Hematopoietic multipotent progenitor cell treated with erythropoietin and hydrocortisone succinate and interleukin-3 and kit ligand, for 8 days (in vitro differentiated cells): ENCODE measurements around the gene SLC16A3.
"Not testable (repeated sequence)": the region's sequence is repeated elsewhere in the genome, so short reads cannot be mapped to it uniquely, and the experiment has no call there.

ENCODE experiments used
- DNase-seq: peaks from one replicate; pipeline ENCODE4 v3.0.0-alpha.2; 2015

SLC16A3 gene

DNA sequence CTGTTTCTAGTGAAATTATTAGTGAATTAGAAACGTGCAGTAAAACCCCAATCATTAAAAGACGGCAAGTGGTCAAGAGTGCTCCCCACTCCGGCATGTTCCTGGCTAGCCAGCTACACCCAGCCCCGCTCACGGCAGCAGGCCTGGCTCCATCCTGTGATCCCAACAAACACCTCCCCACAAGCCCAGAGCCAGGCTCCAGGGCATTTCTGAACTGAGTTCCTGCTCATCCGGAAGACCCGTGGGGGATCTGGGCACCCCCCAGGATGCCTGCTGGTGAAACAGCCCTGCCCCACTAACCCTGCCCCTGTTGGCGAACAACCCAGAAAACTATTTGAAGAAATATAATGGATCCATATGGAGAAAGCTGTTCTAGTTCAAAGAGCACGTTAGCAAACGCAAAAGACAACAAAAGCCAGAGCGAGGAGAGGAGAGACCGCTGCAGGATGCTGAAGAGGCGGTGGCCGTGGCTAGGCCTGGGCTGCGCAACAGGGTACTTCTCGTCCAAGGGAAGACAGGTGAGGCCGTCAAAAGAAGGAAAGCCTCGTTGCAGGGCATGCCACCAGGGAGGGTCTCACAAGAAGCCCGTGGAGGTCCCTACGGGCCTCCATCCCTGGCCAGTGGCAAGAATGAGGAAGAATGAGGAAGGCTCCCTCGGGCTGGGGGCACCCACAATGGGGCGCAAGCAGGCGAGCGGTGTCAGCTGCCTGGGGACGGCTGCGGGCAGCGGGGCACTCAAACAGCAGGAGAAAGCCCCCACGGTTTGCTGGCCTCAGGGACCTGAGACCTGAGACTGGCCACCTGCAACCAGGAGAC lies 19.2 kb downstream of the SLC16A3 start:
- no peak for DNase-seq

DNA sequence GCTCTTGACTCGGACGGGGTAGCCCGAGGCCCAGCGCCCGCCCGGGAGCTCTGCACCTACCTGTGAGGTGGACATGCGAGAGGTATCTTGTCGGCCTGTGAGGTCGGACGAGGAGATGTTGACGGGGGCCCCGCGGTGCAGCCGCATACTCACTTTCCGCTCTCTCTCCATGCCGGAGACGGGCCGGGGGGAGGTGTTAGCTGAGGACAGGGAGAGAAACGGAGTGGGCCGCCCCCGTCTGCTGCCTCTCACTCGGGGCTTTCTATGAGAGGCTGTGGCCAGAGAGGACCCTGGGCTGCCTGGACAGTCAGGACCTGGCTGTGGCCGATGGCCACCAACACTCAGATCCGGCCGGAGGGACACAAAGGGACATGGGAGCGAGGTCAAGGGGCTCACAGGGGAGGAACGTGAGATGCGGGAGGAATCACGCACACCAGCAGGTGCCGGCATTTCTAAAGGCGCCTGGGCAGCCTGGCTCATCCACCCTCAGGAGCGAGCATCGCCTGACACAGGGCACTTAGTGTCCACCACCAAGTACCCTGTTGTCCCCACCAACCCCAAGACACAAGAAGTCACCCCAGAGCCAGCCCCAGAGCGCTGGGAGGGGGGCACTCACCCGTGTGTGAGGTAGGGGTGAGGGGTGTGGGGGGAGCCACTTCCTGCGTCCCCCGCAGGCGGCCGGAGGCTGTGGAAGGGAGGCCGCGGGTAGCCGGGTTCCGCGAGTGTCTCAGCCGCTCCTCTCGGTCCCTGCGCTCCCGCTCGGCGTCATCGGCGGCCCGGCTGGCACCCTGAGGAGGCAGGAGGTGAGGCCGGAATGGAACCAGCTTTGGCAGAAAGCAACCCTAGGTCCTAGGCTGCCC lies 20.2 kb downstream of the SLC16A3 start:
- DNase-seq = no peak

DNA sequence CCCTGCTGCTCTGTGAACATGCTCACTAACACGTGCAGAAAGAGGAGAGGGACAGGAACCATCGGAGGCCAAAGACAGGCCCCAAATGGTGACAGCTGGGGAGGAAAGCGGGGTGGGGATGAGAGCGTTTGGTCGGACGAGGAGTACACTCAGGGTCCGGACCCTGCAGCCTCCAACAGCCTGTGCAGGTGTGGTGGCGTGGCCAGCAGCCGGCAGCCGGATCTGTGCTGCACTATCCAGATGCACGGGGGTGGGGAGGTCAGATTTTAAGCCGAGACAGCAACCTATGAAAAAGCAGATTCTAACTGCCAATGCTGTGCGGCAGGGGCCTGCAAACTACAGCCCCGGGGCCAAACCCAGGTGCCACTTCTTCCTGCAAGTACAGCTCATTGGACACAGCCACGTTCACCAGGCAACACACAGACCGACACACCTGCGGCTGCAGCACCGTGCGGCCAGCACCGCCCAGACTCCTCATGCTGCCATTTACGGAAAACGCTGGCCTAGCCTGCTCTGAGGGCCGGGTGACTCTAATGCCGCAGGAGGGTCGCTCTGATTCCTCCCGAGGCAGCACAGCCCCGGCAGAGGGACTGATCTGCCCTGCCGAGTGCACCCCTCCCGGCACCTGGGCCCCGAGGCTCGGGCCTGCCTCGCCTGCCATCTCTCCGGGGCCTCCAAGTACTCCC lies 21.2 kb downstream of the SLC16A3 start:
- no peak for DNase-seq

DNA sequence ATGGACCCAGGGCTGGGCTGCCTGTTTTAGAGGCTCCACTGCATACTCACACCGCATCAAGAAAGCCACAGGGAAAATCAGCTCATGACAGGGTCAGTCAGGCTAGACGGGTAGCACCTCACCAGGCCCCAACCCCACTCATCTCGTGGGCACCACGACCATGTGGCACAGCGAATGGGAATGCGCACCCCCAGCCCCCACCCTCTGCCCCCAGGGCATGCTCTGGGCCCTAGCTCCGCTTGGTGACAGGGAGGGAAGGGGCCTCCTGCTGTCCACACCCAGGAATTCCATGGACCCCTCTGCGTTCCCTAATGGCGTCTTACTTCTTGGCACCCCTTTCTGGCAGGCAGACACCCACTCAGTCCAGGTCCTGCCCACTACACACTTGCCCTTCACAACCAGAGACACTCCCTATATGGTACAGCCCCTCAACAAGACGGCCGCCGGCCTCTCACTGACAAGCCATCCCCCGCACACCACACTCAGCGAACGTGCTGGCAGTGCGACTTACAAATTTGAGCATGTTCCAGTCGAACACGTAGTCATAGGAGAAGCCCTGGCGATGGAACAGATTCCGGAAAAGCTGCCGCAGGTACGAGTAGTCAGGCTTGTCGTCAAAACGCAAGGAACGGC lies 22.1 kb downstream of the SLC16A3 start:
- no peak for DNase-seq

DNA sequence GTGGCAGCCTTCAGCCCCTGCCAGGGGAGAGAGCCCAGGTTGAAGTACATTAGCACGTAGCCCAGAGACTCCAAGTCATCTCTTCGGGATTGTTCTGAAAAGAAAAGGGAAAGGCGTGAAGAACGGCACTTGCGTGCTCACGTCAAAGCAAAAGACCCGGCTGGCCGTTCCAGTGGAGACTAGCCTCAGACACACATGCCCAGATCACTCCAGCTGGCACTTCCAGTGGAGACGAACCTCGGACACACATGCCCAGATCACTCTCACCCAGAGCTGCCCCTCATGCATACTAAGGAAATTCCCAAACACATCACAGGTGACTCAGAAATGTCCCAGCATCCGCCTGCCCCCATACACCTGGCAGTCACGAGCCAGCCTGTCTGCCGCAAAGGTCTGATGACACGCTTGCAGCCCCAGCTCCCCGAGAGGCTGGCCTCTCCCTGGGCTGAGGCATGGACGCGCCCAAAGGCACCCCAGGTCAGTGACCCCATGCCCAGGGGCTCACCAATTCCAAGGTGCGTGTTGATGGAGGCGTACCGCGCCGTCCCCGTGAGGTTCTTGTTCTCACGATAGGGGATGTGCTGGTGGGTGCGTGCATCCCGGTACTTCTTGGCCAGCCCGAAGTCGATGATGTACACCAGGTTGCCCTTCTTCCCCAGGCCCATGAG lies 23.8 kb downstream of the SLC16A3 start:
- DNase-seq = no peak

DNA sequence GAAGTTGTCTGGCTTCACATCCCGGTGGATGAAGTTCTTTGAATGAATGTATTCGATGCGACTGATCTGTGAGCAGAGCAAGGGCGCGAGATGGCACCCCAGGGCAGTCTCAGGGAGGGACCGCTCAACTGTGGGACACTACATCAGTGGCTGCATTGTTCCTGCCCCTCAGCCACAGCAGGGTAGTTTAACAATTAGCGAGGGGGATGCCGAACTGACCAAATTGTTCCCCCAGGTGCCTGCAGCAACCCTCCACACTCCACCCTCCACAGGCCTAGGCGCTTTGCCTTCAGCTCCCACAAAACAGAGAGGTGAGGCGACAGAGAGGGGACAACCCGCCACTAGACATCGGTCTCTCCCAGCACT lies 24.3 kb downstream of the SLC16A3 start:
- no peak for DNase-seq

DNA sequence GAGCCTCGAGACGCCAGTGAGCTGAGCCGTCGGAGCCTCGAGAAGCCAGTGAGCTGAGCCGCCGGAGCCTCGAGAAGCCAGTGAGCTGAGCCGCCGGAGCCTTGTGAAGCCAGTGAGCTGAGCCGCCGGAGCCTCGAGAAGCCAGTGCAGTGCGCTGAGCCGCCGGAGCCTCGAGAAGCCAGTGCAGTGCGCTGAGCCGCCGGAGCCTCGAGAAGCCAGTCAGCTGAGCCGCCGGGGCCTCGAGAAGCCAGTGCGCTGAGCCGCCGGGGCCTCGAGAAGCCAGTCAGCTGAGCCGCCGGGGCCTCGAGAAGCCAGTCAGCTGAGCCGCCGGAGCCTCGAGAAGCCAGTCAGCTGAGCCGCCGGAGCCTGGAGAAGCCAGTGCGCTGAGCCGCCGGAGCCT lies 25.3 kb downstream of the SLC16A3 start:
- not testable (repeated sequence) for DNase-seq

DNA sequence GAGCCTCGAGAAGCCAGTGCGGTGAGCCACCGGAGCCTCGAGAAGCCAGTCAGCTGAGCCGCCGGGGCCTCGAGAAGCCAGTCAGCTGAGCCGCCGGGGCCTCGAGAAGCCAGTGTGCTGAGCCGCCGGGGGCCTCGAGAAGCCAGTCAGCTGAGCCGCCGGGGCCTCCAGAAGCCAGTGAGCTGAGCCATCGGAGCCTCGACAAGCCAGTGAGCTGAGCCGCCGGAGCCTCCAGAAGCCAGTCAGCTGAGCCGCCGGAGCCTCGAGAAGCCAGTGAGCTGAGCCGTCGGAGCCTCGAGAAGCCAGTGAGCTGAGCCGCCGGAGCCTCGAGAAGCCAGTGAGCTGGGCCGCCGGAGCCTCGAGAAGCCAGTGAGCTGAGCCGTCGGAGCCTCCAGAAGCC lies 25.9 kb downstream of the SLC16A3 start:
- not testable (repeated sequence) for DNase-seq

DNA sequence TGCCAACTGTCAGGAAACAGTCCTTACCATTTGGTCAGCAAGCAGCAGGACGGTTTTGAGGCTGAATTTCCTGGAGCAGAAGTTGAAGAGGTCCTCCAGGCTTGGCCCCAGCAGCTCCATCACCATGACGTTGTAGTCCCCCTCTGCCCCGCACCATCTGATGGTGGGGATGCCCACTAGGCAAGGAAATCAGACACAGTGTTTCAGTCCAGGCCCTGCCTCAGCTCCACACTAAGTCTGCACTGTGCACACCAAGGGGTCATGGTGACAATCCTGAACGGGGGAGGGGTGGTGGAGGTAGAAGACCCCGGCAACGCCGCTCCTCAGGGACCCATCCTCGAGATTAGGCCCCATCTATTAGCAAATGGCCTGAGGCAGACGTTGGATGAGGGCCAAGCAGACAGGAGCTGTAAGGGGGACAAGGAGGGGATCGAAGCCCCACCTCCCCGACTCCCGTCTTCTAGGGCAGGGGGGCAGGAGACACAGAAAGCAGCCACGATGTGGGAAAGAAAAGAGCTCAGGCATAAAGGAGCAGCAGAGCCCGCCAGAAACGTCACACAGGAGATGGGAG lies 26.6 kb downstream of the SLC16A3 start:
- DNase-seq = no peak

DNA sequence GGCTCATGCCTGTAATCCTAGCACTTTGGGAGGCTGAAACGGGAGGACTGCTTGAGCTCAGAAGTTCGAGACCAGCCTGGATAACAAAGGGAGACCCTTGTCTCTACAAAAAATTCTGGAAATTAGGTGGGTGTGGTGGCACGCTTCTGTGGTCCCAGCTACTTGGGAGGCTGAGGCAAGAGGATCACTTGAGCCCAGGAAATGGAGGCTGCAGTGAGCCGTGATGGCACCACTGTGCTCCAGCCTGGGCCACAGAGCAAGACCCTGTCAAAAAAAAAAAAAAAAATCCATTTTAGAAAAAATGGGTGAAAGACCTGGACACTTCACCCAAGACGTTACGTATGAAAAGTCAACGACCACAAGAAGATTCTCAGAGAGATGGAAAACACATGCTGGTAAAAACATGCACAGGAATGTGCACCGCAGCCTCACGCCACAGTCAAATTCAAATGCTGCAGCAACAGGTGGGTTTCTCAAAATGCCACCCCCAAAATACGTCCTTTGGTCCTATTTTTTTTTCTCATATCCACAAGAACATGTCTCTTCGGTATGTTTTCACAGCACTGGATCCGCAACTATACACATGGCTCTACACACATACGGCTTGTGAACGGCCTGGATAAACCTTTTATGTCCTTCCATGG lies 27.5 kb downstream of the SLC16A3 start:
- DNase-seq = no peak

DNA sequence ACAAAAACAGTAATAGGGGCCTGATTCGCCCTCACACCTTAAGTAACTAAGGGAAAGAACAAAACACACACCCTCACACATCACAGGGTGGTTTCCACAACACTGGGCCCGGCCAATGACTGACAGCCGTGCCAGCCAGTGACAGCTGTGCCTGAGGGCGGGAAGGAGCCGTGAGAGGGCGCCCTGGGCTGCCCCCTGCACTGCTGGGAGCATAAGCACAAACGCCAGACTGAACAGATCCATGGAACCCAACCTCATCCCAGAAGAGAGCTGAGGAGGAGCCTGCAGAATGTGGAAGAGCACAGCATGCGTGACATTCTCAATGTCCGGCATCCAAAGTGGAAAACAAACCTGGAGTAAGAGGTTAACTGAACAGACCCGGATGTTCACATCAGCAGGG lies 28.6 kb downstream of the SLC16A3 start:
- DNase-seq = peak; percentile 34

DNA sequence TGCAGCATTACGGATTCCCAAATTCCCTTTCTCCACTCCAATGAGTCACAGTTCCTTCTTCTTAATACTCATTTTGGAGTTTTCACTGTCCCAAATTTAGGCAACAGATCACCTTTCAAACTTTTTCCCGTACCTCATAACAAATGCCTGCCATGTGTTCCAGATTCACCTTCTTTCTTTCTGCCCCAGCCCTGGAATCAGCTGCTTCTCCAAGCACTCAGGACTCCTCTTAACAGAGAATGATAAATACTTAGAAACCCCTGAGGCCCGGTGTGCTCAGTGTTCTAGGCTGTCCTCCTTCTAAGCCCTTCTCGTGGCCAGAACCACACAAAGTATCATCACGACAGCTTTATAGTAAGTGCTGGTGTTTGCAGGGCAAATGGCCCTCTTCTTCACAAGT lies 29.7 kb downstream of the SLC16A3 start:
- DNase-seq = no peak

DNA sequence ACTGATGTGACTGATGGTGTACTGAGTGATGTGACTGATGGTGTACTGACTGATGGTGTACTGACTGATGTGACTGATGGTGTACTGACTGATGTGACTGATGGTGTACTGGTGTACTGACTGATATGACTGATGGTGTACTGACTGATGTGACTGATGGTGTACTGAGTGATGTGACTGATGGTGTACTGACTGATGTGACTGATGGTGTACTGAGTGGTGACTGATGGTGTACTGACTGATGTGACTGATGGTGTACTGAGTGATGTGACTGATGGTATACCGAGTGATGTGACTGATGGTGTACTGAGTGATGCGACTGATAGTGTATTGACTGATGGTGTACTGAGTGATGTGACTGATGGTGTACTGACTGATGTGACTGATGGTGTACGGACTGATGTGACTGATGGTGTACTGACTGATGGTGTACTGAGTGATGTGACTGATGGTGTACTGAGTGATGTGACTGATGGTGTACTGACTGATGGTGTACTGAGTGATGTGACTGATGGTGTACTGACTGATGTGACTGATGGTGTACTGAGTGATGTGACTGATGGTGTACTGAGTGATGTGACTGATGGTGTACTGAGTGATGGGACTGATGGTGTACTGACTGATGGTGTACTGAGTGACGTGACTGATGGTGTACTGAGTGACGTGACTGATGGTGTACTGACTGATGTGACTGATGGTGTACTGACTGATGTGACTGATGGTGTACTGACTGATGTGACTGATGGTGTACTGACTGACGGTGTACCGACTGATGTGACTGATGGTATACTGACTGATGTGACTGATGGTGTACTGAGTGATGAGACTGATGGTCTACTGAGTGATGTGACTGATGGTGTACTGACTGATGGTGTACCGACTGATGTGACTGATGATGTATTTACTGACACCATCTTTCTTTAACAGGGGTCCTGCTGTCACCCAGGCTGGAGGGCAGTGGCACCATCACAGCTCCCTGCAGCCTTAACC lies 31.4 kb downstream of the SLC16A3 start:
- not testable (repeated sequence) for DNase-seq

DNA sequence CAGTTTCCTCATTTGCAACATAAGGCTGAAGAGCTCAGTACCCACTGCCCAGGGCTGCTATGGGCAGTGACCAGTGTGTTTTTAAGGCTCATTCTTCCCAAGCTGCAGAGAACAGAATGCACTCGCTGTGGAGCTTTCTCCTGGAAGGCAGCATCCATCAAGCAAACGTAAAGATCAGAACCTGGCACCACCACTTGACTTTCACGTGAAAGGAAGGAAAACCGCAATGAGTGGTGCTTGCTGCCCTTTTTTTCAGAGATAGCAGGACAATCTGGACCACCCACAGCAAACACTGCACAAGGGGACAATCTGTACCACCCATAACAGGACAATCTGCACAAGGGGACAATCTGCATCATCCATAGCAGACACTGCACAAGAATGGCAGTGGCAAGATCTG lies 33.5 kb downstream of the SLC16A3 start:
- no peak for DNase-seq

DNA sequence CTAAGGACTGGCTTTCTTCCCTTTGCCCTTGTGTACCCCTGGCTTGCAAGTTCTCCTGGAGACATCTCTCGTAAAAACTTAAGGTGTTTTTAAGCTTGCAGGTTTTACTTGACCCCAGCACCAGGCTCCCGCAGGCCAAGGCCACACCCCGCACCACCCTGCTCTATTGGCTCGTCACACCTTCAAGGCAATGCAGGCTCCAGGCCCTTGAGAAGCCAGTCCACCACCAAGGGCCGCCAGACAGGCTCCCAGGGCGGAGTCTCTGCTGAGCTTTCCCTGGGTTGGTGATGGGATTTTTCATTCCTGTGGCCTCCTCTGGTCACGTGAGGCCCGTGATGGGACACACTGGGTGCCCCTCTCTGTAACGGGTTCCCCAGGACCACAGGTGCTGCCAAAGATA lies 34.8 kb downstream of the SLC16A3 start:
- no peak for DNase-seq

DNA sequence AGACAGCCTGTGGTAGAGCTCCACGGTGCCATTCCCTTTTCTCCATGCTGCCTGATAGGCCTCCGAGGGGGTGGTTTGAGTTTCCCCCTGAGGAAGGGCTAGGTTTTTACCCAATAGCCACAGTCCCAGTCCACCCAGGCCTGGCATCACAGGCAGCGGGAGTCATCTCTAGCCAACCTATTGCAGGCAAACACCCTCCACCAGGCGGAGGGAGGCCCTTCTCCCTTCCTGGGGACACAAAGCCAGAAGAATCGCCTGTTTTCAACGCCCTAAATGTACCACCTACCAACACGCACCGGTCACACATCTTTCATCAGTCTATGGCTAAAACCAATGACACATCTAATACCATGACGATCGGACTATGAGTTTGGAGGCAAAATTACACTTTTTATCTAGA lies 37.3 kb downstream of the SLC16A3 start:
- no peak for DNase-seq

DNA sequence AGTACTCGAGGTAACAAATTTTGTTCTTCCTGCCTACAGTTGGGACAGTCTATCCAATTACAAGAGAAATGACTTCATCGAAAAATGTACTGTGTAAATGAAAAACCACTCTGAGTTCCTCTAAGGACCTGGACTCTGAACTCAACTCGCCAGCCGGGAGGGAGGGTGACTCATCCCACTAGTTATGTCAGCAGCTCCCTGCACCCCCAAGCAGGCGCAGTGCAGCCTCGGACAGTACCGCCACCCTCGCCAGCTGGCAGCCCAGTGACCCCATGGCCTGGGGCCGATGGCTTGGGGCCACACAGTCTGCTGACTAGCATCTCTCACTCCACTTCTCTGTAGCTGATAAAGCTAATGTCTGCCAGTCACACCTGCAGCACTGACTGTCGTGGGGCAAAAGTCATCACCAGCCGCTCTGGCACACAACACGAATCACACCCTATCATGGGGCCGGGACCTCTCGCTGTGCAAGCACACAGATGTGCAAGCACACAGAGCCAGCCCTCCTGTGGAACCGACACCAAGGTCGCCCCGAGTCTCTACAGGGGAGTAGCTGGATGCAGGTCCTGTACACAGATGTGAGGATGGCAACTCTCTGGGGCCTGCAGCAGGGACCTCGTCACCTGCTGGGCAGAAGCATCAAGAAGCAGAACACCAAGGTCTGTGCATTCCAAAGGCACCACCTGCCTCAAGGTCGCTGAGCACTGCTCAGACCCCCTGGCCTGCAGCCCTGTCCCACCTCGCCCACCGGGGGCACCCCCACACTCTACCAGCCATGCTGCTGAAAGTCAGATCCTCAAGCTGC lies 38.9 kb downstream of the SLC16A3 start:
- peak; percentile 64 for DNase-seq

DNA sequence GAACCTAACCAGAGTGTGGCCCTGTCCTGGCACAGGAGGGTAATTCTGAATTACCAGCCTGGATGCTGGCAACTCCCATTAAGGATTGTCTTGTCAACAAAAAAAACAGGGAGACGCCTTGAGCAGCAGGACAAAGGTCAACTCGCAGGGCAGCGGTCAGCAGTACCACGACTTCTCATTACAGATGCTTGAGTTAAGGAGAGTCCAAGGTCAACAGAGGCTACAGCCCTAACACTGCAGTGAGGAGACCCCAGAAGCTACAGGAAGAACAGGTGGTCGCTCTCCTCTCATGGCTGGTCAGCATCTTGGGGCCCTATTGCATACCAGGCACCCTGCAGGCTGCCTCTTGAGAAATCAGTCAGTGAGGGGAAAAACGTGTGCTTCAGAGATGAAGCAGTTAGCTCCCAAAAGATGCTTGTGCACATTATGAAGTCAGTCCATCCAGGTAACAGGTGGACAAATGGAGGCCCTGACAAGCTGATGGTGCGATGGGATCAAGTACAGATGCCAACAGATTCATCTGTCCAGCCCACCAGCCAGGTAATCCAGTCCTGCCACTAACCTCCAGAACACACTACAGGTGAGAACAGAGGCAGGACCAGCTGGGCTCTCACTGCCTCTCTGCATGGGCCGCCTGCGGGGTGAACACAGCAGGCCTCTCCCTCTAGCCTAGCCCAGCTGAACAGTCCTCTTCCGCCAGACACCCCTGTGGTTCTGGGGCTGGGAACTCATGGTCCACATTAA lies 40.5 kb downstream of the SLC16A3 start:
- no peak for DNase-seq
